Trophoblast cell (in vitro differentiated cells and primary cell): Measurements from ENCODE around the gene LAG3.

ENCODE experiments used
- DNase-seq, 2 donors: peaks; one replicate each; pipeline ENCODE4 v3.0.0-alpha.2; 2016
- H2AFZ ChIP-seq: 2 replicates; pipeline ENCODE4 v1.6.1; 2013; ENCODE audit warnings: low read length, moderate library complexity, mild to moderate bottlenecking; ENCODE audit not compliant: insufficient read depth, poor library complexity
- H2AK5ac ChIP-seq: 2 replicates; pipeline ENCODE4 v1.6.1; 2013; ENCODE audit warnings: mild to moderate bottlenecking, low read length
- H2BK120ac ChIP-seq: 2 replicates; pipeline ENCODE4 v1.6.1; 2013; ENCODE audit warnings: low read length, mild to moderate bottlenecking, moderate library complexity; ENCODE audit not compliant: insufficient read depth, poor library complexity
- H2BK12ac ChIP-seq: 2 replicates; pipeline ENCODE4 v1.6.1; 2013; ENCODE audit warnings: mild to moderate bottlenecking, low read length, moderate library complexity
- H2BK5ac ChIP-seq: 2 replicates; pipeline ENCODE4 v1.6.1; 2013; ENCODE audit warnings: low read length, low read depth, moderate library complexity, mild to moderate bottlenecking; ENCODE audit not compliant: poor library complexity
- H3K14ac ChIP-seq: 2 replicates; pipeline ENCODE4 v1.6.1; 2013; ENCODE audit warnings: mild to moderate bottlenecking, low read length
- H3K18ac ChIP-seq: 2 replicates; pipeline ENCODE4 v1.6.1; 2013; ENCODE audit warnings: mild to moderate bottlenecking, low read length
- H3K23ac ChIP-seq: 2 replicates; pipeline ENCODE4 v1.6.1; 2013; ENCODE audit warnings: low read length
- H3K27ac ChIP-seq: 2 replicates; pipeline ENCODE4 v1.5.1; 2013; ENCODE audit warnings: low read depth, mild to moderate bottlenecking, inconsistent platforms, low read length, moderate library complexity
- H3K27me3 ChIP-seq: 2 replicates; pipeline ENCODE4 v1.6.1; 2013; ENCODE audit warnings: inconsistent platforms, mild to moderate bottlenecking, low read length, moderate library complexity; ENCODE audit not compliant: insufficient read depth
- H3K36me3 ChIP-seq, 2 experiments: 1 replicate in 1 of 2; 2 replicates in 1 of 2; pipeline ENCODE4 v1.6.1; 2013; ENCODE audit warnings: low read length in 2 of 2, mild to moderate bottlenecking in 2 of 2, moderate library complexity in 1 of 2; ENCODE audit not compliant: insufficient read depth in 2 of 2, control insufficient read depth in 1 of 2
- H3K4ac ChIP-seq: 2 replicates; pipeline ENCODE4 v1.6.1; 2013; ENCODE audit warnings: low read depth, mild to moderate bottlenecking, low read length, moderate library complexity
- H3K4me1 ChIP-seq, 2 experiments: 1 replicate in 1 of 2; 2 replicates in 1 of 2; pipeline ENCODE4 v1.6.1; 2013; ENCODE audit warnings: low read length in 2 of 2, mild to moderate bottlenecking in 2 of 2, moderate library complexity in 1 of 2; ENCODE audit not compliant: insufficient read depth in 2 of 2, control insufficient read depth in 1 of 2
- H3K4me2 ChIP-seq: 2 replicates; pipeline ENCODE4 v1.6.1; 2013; ENCODE audit warnings: inconsistent platforms, mild to moderate bottlenecking, low read length, moderate library complexity
- H3K4me3 ChIP-seq: 2 replicates; pipeline ENCODE4 v1.5.1; 2013; ENCODE audit warnings: mild to moderate bottlenecking, low read depth, low read length, inconsistent platforms
- H3K79me1 ChIP-seq: one replicate; pipeline ENCODE4 v1.6.1; 2013; ENCODE audit warnings: low read length
- H3K79me2 ChIP-seq: 2 replicates; pipeline ENCODE4 v1.6.1; 2013; ENCODE audit warnings: low read length, mild to moderate bottlenecking; ENCODE audit not compliant: control insufficient read depth, insufficient read depth, poor library complexity
- H3K9ac ChIP-seq: 2 replicates; pipeline ENCODE4 v1.6.1; 2013; ENCODE audit warnings: mild to moderate bottlenecking, low read length
- H3K9me3 ChIP-seq: 2 replicates; pipeline ENCODE4 v1.6.1; 2013; ENCODE audit warnings: low read depth, mild to moderate bottlenecking, control low read depth, inconsistent platforms, low read length; ENCODE audit not compliant: insufficient read depth
- H4K12ac ChIP-seq: 2 replicates; pipeline ENCODE4 v1.6.1; 2013; ENCODE audit warnings: low read depth, mild to moderate bottlenecking, low read length, moderate library complexity
- H4K8ac ChIP-seq: 2 replicates; pipeline ENCODE4 v1.6.1; 2013; ENCODE audit warnings: low read depth, mild to moderate bottlenecking, low read length, moderate library complexity
- H4K91ac ChIP-seq: one replicate; pipeline ENCODE4 v1.6.1; 2013; ENCODE audit warnings: low read depth, mild to moderate bottlenecking, low read length, moderate library complexity
- WGBS: extraction: QIAGEN DNeasy Blood & Tissue Kit; methylation state at CpG from one replicate; pipeline ENCODE4 v1.1.7; 2013; ENCODE audit warnings: missing lambda C conversion rate; ENCODE audit not compliant: insufficient read length, insufficient coverage; ENCODE audit errors: extremely low coverage; 5-methylcytosine and 5-hydroxymethylcytosine counted together

LAG3 gene

GRCh38 chr12:6790496-6791150 lies 18.3 kb downstream of the LAG3 start:
- no peak overlapping the region for H3K4me3 ChIP-seq
- no peak overlapping the region for H4K91ac ChIP-seq
- H3K27ac ChIP-seq: no peak overlapping the region
- WGBS: no CpG with 5 or more reads among the region's 12 CpGs
- no peak overlapping the region for H2BK5ac ChIP-seq
- H3K4ac ChIP-seq: no peak overlapping the region
- no peaks in the 10 kb centered on the region for H3K79me1 ChIP-seq
- H2BK12ac ChIP-seq: no peak overlapping the region
- H3K27me3 ChIP-seq: no peaks in the 10 kb centered on the region
- no peak overlapping the region for H3K9ac ChIP-seq
- no peaks in the 10 kb centered on the region for H3K79me2 ChIP-seq
- H3K14ac ChIP-seq: no peak overlapping the region
- H2BK120ac ChIP-seq: no peak overlapping the region
- no peak overlapping the region for H3K4me2 ChIP-seq
- no peak overlapping the region for H3K23ac ChIP-seq
- no peaks in the 10 kb centered on the region for H3K9me3 ChIP-seq
- H2AK5ac ChIP-seq: no peak overlapping the region
- no peak overlapping the region for H3K18ac ChIP-seq
- H4K12ac ChIP-seq: no peak overlapping the region
- H2AFZ ChIP-seq: no peak overlapping the region
- H3K36me3 ChIP-seq: no peaks in the 10 kb centered on the region
- no peaks in the 10 kb centered on the region for H3K4me1 ChIP-seq
- no peak overlapping the region for H4K8ac ChIP-seq
- no peak for DNase-seq

- Histone ChIP-seq H2AK5ac (no peak overlapping the region), H3K9me3 (no peaks in the 10 kb centered on the region), H2BK5ac (no peak overlapping the region), H2BK12ac (no peak overlapping the region), H3K27me3 (no peaks in the 10 kb centered on the region), H3K79me1 (no peaks in the 10 kb centered on the region), H3K4me1 (no peaks in the 10 kb centered on the region), H3K36me3 (no peaks in the 10 kb centered on the region), H3K4me2 (no peak overlapping the region), H3K14ac (no peak overlapping the region), H3K9ac (no peak overlapping the region), H3K4ac (no peak overlapping the region), H2BK120ac (no peak overlapping the region), H4K91ac (no peak overlapping the region), H3K18ac (no peak overlapping the region), H3K23ac (no peak overlapping the region), H3K27ac (no peak overlapping the region), H4K8ac (no peak overlapping the region), H3K4me3 (no peak overlapping the region), H2AFZ (no peak overlapping the region), H3K79me2 (no peaks in the 10 kb centered on the region), H4K12ac (no peak overlapping the region)
- no CpG with 5 or more reads among the region's 13 CpGs for WGBS
- no peak for DNase-seq
Measured at GRCh38 chr12:6791931-6792520, 19.7 kb downstream of the LAG3 start.

- no peaks in the 10 kb centered on the region for H3K79me2 ChIP-seq
- no peak overlapping the region for H3K9ac ChIP-seq
- H3K27ac ChIP-seq: no peak overlapping the region
- no peak overlapping the region for H3K4me3 ChIP-seq
- H3K4ac ChIP-seq: no peak overlapping the region
- no peak overlapping the region for H2AFZ ChIP-seq
- WGBS: no CpG with 5 or more reads among the region's 12 CpGs
- no peak overlapping the region for H4K8ac ChIP-seq
- no peak overlapping the region for H4K91ac ChIP-seq
- no peaks in the 10 kb centered on the region for H3K79me1 ChIP-seq
- H2BK5ac ChIP-seq: no peak overlapping the region
- H2BK12ac ChIP-seq: no peak overlapping the region
- H3K36me3 ChIP-seq: no peaks in the 10 kb centered on the region
- H3K9me3 ChIP-seq: no peaks in the 10 kb centered on the region
- H3K18ac ChIP-seq: no peak overlapping the region
- peak in 1 of 2 donors; percentile 18 for DNase-seq
- no peak overlapping the region for H2BK120ac ChIP-seq
- H2AK5ac ChIP-seq: no peak overlapping the region
- no peaks in the 10 kb centered on the region for H3K4me1 ChIP-seq
- no peaks in the 10 kb centered on the region for H3K27me3 ChIP-seq
- no peak overlapping the region for H3K14ac ChIP-seq
- H3K23ac ChIP-seq: no peak overlapping the region
- H4K12ac ChIP-seq: no peak overlapping the region
- no peak overlapping the region for H3K4me2 ChIP-seq
Measured at GRCh38 chr12:6792522-6793201, 20.3 kb downstream of the LAG3 start.

- Histone ChIP-seq H3K4me3 (no peak overlapping the region), H3K9me3 (no peaks in the 10 kb centered on the region), H3K4me2 (no peak overlapping the region), H3K79me2 (no peaks in the 10 kb centered on the region), H3K36me3 (no peaks in the 10 kb centered on the region), H4K12ac (no peak overlapping the region), H3K4ac (no peak overlapping the region), H2AK5ac (no peak overlapping the region), H3K27me3 (no peaks in the 10 kb centered on the region), H2AFZ (no peak overlapping the region), H3K4me1 (no peaks in the 10 kb centered on the region), H3K23ac (no peak overlapping the region), H4K91ac (no peak overlapping the region), H2BK5ac (no peak overlapping the region), H3K18ac (no peak overlapping the region), H2BK120ac (no peak overlapping the region), H3K27ac (no peak overlapping the region), H3K9ac (no peak overlapping the region), H3K14ac (no peak overlapping the region), H3K79me1 (no peaks in the 10 kb centered on the region), H2BK12ac (no peak overlapping the region), H4K8ac (no peak overlapping the region)
- no CpG with 5 or more reads among the region's 2 CpGs for WGBS
- DNase-seq: peak in 1 of 2 donors; percentile 55
Measured at GRCh38 chr12:6795088-6795487, 22.8 kb downstream of the LAG3 start.
